GM21447 (cell line): ENCODE data around the gene PLG.
"Not testable (repeated sequence)": the region's sequence is repeated elsewhere in the genome, so short reads cannot be mapped to it uniquely, and the experiment has no call there.

Source experiments
- ATAC-seq: cut with Tn5 transposase; IDR thresholded peaks from one replicate; pipeline ENCODE4 v1.9.1; 2021; ENCODE audit not compliant: unreplicated experiment

The PLG gene

DNA sequence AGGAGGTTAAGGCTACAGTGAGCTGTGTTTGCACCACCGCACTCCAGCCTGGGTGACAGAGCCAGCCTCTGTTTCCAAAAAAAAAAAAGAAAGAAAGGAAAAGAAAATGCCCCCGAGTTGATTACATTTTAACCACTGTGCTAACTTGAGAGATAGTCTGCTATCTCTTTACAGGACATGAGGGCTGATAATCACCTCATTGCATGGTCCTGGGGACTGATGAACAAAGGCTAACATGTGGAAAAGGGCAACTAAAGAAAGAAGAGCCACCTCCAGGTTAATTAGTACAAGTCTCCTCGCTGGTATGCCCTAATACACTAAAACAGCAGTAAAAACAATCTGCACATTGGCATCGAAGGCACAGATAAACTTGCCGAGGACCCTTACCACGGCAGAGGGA is 4.2 kb upstream of the PLG start:
- ATAC-seq, result no peak

DNA sequence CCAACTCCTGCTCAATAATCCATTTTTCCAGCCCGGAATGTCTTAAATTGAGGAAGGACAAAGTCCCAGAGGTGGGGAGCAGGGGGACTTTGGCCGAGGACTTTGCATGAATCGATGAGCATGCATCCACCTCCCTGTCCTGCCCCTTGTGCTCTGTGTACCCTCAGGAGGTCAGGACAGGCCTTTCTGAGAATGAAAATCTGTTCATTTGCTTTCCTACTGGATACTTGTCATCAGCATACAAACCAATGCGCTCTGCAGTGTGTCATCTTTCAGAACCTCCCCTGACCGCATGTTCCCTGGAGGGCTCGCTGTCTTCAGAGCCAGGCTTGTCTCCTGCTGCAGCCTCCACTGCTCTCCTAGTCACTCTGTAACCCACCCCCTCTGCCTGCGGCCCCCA is 2.6 kb downstream of the PLG start:
- not testable (repeated sequence) for ATAC-seq

DNA sequence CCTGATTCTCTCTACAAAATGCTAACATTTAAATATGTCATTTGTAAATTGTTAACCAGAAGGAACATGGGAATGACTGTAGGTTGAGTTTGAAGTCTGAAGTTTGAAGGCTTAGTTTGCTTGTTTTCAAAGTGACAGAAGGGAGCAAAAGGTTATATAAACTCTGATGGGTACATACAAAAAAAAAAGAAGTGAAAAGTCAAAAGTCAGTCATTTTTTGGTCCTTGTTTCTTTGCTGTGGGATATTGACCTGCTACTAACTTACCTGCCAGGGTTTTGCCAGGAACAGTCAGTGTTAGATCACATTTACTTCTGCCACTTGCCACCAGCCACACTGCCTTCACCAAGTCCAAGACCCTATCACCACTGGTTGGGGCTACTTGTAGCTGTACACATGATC is 6.9 kb downstream of the PLG start:
- not testable (repeated sequence) for ATAC-seq

DNA sequence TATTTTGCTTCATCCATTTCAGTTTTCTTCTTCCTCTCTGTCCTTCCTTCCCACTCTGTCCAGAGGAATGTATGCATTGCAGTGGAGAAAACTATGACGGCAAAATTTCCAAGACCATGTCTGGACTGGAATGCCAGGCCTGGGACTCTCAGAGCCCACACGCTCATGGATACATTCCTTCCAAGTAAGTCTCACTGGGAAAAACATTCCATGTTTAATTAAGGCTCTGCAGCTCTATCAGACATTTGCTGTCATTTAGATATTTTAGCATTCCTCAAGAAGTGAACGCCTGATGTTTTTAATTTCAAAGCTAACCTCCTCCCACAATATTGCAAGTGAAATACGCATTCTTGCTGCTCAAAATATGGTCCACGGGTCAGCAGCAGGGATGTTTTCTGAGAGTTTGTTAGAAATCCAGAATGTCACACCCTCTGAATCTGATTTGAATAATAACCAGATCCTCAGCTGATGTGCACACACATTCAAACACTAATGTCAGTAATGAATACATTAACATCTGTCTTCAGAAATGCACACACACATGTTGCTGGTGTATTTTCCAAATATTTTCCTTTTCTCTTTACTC is 12.8 kb downstream of the PLG start:
- no peak for ATAC-seq

DNA sequence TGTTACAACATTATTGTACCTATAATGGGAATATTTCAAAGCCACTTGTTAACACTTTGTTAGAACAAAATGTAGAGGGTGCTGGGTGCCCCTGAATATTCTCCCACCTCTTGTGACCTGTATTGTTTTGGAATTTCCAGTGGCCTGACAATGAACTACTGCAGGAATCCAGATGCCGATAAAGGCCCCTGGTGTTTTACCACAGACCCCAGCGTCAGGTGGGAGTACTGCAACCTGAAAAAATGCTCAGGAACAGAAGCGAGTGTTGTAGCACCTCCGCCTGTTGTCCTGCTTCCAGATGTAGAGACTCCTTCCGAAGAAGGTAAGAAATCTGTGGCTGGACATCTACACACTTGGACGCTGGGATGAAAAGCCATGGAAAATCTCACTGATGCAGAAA is 28.9 kb downstream of the PLG start:
- no peak for ATAC-seq

DNA sequence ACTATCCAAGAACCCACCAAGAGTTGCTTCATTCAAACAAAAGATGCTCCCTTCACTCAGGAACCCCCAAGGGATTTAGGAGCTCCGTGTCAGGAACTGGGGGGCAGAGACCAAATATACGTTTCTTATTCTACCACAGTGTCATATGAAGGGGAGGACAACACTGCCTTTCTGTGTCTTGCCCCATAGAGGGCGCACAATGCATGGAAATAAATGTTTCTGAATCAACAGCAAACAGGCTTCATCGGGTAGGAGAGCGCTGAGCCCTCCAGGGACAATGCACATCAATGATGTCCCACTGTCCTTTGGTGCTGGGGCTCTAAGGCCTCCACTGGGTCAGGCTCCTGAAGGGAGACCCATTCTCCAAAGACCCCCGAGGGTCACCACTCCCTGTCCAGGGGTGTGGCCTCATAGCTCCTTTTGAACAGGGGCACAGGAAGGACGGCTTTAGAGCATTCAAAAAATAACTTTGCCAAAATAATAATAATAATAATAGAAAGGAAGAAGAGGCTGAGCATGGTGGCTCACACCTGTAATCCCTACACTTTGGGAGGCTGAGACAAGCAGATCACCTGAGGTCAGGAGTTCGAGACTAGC is 31.1 kb downstream of the PLG start:
- peak; percentile 67 for ATAC-seq

DNA sequence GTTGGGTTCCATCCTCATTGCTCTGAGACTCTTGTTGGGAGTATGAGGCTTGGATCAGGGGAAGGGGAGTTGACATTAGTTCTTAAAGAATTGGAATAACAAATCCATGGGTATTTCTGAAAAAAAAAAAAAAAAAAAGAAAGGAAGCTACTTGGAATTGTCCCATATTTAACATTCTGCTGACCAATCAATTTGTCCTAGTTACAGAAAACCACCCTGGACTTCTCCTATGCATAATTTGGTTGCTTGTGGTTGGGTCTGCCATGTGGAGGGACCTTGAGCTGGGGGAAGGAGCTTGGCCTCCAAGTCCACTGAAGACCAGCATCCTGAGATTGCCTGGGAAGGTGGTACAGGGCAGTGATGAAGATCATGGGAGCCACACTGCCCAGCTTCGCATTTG is 32.6 kb downstream of the PLG start:
- no peak for ATAC-seq

DNA sequence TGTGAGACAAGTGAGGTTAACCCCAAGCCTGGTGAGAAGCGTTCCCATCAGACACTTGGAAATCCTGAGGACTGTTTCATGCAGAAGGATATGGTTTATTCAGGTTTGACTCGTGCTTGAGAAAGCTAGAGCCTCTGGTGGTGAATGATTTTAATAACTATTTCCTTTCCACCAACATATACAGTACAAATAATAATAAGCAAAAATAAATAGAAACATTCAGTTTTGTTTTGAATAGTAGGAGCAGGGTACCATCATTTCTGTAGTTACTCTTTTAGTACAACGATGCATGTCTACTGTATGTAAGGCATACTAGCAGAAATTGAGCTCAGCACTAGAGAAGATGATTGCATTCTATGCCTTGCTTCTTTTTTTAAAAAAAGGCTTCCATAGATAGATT is 33.5 kb downstream of the PLG start:
- peak; percentile 75 for ATAC-seq

DNA sequence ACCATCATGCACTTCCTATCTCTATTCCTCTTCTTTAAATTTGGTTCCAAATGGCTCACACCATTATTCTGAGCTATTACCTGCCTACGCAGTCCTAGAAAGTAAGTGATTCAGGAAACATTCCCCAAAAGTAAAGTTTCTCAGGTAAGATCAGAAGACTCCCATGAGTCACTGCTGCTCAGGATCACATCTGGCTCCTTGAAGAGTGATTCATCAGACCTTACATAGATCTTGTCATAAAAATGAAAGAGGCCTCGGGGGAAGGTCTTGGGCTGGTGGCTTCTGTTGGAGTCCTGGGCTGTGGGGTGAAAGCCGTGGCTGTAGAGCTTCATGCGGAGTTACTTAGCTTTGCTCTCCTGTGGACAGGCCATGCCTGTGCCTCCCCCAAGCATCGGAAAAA is 35.9 kb downstream of the PLG start:
- ATAC-seq, result no peak

DNA sequence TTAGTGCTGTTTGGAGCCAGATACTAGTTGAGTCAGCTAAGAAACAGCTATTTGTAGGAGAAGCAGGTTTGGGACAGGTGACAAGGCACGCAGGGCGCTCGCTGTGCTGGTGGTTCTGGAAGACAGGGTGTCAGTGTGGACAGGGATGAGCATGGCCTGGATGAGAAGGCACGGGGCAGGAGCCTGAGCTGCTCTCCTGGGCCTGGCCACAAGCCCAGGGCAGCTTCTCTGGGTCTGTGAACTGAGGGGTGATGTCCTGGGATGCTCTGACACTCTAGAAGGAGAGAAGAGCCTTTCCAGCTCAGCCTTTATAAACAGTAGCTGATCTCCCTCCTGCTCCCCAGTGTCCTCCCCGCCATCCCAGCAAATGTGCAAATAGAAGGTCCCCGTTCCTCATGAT is 37.9 kb downstream of the PLG start:
- ATAC-seq, result no peak

DNA sequence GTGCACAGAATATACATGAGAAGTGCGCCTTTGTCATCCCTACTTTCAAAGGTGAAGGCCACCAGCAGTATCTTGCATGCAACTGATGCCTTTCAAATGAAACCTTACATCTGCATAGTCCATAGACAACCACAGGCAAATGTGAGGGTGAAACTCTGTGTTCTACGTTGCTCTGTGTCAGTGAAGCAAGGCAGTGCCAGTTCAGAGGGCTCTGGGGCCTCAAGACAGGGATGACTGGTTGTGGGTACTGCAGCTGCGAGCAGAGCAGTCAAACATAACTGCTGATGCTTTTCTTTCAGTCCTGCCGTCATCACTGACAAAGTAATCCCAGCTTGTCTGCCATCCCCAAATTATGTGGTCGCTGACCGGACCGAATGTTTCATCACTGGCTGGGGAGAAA is 39.0 kb downstream of the PLG start:
- ATAC-seq, result peak; percentile 98

DNA sequence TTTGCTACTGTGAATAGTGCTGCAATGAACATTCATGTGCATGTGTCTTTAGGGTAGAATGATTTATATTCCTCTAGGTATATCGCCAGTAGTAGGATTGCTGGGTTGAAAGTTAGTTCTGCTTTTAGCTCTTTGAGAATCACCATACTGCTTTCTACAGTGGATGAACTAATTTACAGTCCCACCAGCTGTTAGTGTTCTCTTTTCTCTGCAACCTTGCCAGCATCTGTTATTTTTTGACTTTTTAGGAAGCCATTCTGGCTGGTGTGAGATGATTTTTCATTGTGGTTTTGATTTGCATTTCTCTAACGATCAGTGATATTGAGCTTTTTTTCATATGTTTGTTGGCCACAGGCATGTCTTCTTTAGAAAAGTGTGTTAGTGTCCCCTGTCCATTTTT is 40.0 kb downstream of the PLG start:
- peak; percentile 49 for ATAC-seq

DNA sequence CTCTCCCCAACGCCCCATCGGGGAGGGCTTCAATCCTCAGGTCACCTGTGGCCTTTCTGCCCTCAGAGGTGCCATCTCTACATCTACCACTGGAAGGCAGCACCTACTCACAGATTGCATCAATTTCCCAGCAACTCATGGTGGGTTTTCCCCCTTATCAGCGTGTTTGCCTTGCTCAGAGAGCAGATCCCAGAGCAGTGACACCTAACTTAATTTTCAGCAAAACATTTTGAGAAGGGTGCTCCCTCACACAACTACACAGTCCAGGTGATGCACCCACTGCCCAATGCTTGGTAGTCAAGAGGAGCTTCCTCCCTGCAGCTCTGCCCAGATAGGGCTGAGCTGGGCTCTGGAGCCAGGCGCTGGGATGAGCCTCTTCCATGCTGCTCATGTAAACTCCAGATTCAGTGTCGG is 48.2 kb downstream of the PLG start:
- peak; percentile 83 for ATAC-seq

DNA sequence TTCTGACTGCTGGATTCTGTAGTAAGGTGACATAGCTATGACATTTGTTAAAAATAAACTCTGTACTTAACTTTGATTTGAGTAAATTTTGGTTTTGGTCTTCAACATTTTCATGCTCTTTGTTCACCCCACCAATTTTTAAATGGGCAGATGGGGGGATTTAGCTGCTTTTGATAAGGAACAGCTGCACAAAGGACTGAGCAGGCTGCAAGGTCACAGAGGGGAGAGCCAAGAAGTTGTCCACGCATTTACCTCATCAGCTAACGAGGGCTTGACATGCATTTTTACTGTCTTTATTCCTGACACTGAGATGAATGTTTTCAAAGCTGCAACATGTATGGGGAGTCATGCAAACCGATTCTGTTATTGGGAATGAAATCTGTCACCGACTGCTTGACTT is 51.2 kb downstream of the PLG start:
- ATAC-seq, result not testable (repeated sequence)

DNA sequence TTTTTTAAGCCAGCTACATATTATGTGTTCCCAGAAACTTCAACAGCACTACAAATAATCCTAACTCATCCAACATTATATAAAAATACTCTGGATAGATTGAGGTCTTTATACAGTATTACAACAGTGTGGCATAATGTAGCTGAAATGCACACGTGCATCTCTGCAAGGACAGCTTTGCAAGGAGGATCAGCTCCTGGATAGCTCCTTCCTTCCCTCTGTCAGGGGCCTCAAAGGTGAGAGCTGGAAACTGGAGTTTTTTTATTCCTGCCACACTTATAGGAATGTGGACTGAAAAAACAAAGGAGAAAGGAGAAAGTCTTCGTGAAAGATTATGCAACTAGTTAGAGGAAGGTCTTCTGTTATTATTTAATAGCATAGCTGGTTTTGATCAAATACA is 53.1 kb downstream of the PLG start:
- ATAC-seq, result no peak

DNA sequence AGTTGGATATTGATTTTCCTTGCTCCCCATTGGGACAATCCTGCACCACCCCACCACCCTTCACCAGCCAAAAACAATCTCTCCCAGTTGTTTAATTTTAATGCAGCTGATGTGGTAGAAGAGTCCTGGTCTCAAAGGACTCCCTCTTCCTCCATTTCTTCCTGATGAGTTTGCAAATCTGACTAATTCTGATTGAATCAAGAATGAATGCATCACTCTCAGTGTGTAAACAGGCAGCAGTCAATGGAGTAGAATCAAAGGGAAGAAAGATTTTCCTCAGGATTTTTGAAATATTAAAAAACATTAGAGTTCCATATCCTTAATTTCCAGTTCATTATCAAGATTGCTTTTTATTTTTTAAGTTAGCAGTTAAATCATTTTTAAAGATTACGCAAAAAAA is 54.0 kb downstream of the PLG start:
- ATAC-seq, result no peak

DNA sequence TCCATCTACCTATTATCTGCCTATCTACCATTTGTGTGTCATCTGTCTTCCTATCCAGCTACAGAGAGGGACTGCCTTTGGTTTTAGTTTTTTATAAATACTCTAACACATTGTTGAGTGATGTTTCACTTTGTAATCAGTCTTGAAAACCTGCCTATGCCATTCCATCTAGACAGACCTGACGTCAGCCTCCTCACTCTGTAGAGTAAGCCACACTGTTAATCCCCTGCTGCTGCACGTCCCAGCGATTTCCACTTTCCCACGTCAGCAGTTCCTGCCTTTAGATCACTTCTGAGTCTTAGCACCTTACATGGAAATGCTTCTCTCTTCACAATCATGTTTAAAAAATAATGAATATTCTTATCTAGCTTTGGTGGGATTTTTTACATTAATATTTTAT is 54.8 kb downstream of the PLG start:
- ATAC-seq, result no peak

DNA sequence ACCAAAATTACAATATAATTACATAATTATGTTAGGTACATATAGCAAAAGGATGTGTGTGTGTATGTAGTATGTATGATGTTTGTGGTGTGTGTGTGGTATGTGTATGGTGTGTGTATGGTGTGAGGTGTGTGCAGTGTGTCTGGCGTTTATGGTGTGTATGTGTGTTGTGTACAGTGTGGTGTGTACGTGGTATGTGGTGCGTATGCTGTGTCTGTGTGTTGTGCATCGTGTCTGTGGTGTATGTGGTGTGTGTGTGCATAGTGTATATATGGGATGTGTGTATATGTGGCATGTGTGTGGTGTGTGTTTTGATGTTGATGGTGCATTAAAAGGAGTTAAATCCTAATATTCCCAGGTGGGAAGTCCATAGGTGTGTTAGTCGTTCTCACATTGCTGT is 62.8 kb downstream of the PLG start:
- no peak for ATAC-seq

DNA sequence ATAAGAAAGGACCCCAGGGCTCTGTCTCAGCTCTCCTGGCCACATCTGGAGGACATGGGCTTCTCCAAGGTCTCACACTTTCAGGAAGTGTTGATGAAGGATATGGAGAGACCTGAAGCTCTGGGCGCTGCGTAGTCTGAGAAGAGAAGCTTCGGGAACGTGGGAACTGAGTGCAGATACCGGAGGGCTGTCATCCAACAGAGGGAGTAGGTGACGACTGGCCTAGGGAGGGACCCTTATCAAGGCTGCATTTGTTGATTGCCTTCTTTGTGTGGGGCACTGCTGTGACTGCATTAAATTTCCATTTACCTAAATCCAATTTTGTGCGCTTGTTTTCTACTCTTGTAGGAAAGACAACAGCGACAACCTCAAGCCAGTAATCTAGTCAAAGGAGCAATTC is 63.4 kb downstream of the PLG start:
- ATAC-seq, result no peak

DNA sequence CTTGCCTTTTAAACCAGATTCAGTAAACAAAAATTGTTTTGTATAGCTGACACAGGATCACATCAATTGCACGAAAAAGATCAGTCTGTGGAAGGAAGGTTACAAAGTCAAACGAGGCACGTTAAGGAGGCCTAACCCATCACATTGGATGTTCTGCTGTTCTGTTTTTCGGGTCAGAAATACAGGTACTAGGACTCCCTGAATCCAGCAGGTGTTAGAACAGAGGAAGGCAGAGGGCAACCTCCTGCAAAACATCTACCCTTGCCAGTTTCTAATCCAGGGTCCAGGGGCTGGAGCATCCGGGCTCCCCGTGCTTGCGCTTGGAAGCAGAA is 64.6 kb downstream of the PLG start:
- peak; percentile 6 for ATAC-seq

DNA sequence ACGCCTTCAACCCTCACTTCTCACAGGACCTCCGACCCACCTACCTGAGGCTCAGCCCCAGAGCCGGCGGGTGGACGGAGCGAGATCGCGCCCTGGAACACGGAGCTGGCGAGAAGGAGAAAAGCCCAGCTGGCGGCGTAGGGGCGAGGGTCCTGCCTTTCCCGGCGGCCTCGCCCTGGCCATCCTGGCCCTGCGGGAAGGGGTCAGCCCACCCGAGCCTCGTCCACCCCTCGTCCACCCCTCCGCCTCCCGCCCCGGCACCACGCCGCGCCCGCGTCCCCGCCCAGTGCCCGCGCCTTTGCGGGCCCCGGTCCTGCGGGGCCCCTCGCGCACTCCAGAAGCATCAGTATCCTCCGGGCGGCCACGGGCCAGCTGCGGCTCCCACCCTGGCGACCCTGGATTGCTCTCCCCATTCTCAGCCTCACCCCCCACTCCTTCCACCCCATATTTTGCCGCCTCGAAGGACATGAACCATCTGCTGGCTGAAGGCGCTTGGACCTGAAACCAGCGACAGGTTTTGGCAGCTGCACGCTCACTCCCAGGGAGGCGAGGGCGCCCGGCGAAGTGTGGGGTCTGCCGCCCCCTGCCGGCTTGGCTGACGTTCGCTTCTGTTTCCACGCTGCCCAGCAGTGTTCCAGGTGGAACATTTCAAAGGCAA is 65.1 kb downstream of the PLG start:
- ATAC-seq, result peak; percentile 94

DNA sequence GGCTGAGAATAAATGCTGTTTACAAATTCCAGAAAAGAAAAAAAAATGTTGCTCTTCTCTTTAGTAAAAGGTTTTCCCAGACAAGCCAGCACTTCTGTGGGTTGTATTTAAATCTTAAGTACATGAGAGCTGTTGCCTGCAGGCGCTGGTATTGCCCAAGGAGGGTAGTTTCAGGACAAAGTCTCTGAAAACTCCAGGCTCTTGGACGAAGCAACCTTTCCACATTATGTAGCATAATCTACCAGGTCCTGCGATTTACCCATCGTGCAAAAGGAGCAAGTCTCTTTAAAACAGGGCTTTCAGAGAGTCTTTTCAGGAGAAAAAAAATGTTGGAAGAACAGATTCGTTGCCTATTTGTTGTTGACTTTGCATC is 65.6 kb downstream of the PLG start:
- ATAC-seq, result peak; percentile 6

DNA sequence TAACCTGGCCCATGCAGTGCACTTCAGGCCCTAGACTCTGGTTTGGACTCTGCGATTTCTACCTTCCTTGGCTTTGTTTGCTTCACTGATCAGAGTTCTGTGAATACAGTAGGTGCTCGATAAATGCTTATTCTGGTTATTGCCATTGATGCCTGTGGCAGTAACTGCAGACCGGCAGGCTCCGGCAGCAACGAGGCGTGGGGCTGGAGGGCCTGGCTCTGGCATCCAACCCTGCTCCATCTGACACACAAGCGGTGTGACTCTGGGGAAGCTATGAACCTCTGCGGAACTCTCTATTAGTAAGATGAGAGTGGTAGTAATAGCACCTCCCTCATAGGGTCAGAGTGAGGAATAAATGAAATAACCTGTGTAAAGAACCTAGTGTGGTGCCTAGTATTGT is 66.1 kb downstream of the PLG start:
- no peak for ATAC-seq
